Measurements from ENCODE around the gene SLIT3.

Gene SLIT3

DNA sequence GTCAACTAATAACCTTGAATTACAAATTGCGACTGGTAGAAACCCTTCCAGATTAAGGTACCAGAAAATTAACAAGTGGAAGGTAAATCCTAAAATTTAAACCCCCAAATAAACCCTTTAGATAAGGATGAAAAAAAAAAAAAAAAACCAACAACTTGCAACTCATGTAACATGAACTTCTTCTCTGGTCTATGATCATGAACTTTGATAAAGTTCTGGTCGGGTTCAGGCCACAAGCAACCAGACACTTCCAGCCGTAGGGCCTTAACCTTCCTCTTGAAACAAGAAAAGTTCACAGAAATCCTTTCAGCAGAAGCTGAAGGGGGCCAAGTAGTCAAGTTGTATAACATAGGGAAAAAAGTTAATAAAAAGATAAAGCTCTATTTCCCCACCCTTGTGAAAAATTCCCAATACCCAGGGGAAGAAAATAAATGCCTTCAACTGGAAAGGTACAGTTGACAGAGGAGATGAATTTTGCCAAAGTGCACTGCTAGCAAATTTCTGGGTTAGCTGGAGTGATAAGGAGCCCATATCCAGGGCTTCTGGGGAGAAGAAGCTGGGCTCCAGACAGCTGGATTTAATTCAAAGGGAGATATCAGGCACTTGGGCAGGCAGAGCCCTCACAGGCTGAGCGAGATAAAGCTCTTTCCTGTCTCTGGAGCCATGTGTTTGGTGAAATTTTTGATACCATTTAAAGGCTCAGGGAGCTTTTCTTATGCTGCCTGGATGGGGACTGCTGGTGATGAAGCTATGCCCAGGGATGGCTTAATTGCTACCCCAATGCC, 487.6 kb downstream of the SLIT3 start:
- no peak for DNase-seq

DNA sequence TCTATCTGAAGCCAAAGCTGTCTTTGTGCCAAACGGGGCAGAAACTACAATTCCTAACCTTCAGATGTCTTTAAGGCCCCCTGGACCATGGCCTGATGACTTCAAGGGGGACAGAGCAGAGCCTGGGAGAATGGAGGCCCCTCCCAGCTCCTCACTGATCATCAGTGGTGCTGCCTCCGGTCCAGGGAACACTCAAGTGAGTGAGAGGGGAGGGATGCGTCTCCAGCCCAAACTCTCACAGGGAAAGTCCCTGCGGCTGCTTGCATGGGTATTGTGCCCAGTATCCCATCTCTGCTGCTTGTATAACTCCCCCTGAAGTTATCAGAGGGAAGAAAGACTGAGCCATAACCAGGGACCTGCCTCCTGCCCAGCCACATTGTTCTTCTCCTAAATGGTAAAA, 490.3 kb downstream of the SLIT3 start:
- DNase-seq = no peak

DNA sequence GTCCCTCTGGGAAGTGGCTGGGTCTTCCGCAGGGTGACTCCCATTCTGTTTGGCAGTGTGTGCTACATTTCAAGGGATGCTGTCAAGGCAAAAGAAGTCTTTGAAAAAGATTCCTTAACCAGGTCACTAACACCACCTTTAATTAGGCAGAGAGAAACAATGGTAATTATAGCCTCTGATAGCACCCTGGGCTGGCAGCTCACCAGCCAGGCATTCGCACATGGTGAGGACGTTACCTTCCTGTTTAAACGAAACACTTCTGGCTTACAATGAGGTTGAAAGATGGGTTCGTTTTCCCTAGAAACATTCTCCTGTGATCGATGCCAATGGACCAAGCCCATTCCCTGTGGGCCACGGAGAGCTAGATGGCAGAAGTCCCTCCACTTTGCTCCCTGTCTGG, 491.7 kb downstream of the SLIT3 start:
- no peak for DNase-seq

DNA sequence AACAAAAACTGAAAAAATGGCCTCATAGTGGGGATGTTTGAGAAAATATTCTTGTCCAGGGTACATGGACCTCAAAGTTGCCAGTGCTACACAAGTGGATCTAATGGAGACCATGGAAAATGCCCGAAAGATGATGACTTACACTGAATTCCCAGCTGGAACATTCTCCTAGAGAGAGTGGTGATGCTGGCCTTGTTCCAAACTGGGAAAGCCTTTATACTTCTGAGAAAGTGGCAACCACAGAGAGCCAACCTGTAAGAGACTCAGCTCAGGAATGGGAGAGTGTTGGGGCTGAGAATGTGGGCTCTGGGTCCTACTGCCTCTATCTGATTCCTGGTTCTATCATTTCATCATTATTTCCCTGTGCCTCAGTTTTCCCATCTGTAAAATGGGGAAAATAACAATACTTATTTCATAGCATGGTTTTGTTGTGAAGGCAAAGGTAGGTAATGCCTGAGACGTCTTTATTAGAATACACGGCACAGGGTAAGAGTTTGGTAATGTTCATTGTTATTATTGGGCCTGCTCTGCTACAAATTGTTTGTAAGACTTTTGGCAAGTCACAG, 492.8 kb downstream of the SLIT3 start:
- no peak for DNase-seq

DNA sequence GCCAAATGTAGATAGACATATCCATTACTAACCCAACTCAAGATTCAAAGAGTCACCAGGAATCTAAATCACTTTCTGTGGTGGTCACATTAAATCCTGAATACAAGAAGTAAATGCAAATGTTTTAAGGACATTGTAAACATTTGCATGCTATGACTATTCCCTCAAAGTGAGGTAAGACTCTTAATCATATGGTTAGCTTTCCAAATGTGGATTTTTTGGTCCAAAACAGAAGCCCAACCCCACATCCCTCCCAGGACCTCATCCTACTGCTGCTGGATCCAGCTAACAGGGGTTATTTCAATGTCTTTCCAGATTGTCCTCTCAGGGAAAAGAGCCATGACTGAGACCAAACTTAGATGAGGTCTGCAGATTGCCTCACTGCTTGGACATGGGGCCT, 493.7 kb downstream of the SLIT3 start:
- DNase-seq = no peak

DNA sequence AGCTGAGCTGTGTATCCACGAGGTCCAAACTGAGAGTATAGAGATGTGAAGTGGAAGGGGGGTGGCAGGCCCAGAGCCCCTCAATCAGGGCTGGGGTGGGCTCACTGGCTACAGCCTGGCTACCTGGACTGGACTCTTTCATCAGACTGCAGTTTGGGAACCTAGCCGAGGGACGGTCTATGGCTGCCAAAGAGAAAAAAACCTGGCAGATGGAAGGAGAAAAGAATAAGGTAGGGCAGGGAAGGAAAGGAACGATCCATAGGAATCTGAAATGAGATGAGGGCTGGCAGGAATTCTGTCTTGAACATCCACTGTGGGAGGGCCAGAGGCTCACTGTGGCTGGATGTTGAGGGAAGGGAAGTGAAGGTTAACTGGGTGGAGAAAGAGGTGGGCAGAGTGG, 497.4 kb downstream of the SLIT3 start:
- DNase-seq = no peak

DNA sequence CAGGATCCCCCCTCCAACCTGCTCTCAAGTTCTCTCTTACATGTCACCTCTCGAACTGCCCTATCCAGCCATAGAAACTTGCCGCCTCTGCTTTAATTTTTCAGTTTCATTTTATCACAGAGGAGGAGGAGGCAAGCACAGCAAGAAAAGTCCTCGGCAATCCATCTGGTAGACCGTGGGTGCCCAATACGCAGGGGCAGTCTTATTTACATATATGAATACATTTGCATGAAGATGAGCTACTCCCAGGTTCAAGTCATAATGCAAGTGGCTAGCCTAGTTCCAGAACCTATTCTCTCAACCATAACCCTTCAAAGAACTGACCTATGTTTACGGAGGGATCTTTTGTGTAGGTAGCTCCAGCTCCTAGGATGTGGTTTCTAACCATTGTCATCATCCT, 498.6 kb downstream of the SLIT3 start:
- DNase-seq = no peak

DNA sequence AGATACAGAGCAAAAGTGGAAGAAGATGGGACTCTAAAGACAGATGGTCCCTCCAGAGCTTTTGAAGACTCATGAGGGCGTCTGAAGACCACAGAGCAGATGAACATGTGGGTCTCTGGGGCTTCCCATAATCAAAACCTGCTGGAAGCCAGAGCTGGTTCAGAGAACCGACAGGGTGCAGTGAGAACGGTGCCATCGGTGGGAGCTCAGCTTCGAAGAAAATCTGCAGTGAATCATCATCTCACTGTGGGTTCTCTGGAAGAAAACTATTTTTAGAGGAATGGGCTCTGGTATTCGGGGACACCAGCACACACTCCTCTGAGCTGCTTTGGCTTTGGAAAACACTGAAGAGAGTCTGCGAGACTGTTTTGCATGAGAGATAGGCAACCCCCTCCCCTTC, 499.4 kb downstream of the SLIT3 start:
- no peak for DNase-seq

DNA sequence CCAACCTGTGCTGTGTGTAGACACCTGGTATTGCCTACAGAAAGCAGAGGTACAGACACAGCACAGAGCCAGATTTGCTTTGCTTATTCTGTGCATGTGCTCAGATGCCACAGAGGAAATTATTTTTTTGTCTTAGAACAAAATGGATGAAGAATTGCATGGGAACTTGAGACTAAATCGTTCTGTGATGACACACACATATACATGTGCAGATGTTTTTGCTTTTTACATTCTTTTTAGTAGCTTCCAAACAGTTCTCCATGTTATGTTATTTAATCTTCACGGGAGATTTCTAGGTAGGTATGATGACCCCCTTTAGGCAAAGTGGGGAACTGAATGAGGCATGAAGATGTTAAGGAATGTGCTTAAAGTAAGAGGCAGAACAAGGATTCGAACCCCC, 500.2 kb downstream of the SLIT3 start:
- DNase-seq = no peak

DNA sequence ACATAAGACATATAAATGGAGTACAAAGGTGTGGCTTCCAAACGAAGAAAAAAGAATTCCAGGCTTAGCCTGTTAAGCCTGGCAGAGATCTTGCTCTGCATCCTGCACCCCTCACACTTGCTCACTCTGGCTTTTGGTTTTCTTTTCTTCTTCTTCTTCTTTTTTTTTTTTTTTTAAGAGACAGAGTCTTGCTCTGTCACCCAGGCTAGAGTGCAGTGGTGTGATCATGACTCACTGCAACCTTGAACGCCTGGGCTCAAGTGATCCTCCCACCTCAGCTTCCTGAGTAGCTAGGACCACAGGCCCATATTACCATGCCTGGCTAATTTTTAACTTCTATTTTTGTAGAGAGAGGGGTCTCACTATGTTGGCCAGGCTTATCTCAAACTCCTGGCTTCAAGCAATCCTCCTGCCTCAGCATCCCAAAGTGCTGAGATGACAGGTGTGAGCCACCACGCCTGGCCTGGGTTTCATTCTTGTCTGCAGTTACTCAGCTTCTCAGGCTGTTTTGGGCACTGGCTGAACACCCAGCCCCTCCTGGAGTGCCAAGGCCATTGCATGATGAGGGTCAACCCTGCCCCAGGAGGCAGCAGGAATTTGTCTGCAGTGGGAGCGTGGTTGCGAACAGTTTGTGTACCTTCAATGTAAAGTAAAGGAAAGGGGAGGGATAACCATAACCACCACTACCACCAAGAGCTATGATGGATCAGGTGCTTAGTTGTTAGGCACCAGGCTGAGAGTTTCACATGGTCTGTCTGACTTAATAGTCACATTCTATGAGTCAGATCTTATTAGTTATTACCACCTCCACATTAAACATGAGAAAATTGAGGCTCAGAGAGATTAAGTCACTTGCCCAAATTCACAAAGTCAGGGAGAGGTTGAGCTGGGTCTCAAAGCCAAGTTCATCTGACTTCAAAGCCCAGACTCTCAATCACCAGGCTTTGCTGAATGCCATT, 502.6 kb downstream of the SLIT3 start:
- DNase-seq = no peak

DNA sequence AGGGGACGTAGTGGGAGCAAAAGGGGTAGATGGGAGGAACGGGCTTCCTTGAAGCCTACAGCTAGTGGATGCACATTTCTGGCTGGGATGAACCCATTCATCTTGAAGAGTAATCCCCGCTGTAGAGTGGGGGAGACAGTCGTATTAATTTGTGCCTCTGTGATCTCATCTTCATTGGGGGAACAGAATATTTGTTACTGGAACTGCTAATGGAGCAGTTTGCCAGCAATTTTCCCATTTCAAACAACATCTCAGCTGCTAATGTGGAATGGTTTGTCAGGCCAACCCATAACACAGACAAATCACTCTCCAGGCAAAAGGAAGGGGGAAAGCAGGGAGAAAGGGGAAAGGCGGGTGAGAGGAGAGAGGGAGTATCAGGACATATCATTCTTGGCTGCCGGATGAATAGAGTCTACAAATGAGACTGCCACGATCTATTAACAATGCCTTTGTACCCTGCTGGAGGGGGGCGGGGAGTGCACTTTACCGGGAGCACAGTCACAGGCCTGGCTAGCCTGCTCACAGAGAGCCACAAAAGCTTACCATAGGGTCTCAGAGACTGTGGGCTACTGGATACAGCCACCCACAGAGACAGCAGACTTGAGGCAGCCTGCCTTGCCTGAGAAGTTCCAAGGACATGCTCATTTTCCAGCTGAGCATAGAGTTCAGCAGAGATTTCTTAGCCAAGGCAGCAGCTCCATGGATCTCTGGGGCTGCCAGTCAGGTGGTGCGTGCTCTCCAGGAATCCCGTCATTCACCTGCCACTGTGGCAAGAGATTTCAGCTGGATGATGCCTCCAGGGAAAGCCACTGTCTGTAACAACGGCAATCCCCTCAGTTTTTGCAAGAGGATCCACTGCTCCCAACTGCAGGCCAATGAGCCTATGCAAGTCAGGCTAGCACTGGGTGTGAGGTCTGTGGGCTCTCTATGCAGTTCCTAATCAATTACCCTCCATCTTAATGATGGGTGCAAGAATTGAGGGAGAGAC, 504.1 kb downstream of the SLIT3 start:
- DNase-seq = no peak

DNA sequence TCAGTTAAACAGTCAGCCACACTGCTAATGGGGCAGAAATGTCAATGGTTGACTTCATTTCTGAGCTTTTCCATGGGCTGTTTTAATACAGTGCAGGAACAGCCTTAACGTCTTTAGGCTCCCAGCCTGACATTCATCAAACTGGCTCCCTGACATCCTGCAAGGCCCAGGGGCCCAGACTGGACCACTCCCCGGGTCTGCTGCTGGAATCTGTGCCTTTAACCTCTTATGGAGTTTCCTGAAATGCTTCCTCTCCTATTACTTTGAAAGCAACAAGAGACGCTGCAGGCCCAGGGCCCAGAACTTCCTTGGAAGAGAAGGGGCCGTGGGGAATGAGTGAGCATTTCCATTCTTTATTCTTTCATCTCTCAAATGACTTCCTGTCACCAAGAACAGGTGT, 504.9 kb downstream of the SLIT3 start:
- DNase-seq = no peak

DNA sequence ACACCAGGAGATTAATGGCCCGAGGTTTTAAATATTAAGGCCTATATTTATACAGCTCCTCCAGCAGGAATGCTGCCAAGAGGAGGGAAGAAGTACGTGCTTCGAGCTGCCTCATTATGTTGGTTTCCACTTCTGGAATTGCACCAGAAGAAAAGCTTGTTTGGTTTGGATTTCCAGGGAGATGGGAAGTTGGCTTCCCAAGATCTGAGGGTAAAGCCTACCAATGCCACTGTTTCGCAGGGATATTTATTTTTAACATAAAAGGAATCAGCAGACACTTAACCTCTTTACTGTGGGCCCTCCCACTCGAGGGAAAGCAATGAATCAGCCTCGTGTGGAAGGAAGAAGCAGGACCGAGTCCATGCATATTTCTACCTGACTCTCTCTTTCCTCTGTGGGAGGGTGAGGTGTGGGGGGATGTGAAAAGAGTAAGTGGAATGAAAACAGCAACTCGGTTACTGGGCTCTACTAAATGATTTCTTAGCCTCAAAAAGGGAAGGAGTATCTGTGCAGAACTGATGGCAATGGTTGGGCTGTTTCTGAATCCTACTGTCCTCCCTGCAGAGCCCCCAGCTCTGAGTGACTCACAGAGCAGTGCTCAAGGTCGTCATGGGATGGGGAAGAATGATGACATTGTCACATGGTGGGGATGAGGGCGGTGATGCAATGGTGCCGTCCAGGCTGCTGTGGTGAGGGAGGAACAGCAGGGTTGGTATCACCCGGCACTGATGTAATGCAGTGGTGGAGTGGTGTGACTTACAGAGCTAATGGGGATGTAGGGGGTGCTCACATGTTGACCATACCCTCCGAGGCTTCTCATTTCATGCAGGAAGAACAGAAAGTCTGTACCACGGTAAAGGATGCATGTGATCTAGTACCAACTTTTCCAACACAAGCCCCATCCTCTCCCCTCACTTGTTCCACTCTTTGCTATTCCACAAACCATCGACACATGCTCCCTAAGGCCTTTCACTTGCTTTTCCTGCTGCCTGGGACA, 506.8 kb downstream of the SLIT3 start:
- no peak for DNase-seq

DNA sequence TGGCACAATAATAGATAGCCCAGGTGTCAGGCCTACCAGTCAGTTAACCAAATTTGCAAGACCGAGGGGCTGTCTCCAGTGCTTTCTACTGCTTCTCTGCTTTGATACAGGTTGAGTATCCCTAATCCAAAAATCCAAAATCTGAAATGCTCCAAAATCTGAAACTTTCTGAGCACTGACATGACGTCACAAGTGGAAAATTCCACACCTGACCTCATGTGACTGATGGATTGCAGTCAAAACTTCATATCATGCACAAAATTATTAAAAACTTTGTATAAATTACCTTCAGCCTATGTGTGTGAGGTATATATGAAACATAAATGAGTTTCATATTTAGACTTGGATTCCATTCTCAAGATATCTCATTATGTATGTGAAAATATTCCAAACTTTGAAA, 508.3 kb downstream of the SLIT3 start:
- DNase-seq = no peak

DNA sequence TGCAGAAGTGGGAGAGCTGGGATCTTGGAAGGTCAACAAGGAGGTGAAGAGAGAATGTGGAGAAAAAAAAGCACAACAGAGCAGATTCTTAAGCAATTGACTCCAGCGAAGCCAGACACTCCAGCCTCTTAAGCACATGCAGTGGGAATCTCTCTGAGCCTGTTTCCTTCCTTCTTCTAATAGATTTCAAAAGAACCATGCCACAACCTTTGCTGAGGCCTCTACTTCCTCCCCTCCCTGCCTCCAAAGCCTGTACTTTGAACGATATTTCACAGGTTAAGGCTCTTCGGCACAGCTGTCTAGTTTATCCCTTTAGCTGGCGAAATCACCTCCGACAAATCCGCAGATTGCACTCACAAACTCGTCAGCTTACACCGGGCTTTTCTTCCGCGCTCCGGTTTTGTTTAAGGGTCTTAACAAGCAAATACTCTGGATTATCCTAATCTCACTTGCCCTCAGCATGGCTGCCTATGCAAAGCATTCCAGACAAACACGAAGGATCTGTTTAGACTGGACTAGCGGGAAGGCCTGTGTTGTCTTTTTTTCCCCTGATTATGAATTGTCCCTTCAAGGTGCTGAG, 510.2 kb downstream of the SLIT3 start:
- no peak for DNase-seq

DNA sequence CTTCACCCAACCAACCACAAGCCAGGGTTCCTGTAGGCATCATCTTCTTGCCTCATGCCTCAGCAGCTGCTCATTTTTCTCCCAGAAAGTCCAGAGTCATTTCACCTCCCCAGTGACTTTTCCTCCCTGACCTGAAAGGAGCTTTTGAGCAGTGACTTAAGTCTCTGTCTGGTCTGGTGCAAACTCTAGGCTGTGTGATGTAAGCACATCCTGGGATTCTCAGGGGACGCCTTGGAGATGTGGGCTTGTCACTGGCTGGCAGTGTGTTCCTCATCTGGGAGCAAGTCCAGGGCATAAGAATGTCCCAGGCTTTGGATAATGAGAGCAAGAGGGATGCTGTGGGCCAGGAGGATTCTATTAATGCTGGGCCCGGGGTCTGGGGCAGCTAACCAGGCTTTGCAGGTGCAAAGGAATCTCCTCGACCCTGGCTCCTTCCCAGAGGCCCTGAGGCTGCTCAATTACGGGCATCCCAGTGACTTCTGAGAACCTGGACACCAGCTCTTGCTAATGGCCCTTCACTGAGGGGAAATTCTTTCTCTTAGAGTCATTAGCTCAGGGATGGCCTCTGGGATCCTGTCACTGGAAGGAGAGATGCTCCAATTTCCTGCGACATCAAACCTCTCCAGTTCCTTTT, 510.8 kb downstream of the SLIT3 start:
- no peak for DNase-seq

DNA sequence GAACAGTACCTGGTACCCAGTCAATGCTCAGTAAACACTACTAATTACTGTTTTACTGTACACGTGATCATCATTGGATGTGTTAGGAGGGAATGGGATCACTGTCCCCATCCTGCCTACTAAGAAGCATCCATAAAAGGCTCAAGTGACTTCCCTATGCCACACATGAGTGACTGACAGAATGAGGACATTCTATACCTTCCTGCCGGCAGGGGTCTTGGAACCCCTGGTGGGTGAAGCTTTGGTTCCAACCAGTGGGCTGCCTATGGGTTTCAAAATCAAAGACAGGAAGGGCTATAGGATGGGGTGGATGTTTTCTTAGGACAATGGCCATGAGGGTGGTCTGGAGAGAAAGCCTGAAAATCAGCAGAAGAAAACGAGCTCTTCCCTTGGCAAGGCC, 512.2 kb downstream of the SLIT3 start:
- no peak for DNase-seq

DNA sequence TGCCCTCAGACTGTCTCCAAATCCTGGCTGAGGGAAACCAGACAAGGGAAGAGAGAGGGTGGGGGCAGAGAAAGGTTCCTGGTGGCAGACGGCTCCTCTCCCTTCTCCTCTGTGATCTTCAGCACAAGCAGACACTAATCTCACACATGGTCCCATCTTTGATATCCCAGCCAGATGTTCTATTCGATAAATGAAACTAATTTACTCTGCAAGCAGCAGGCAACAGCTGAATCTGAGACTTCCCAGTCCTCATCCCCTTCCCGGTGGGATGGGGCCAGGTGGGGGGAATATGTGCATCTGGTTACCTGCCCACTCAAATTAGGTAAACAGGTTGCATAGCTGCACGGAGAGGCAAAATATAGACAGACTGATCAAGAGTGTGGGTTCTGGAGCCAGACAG, 512.8 kb downstream of the SLIT3 start:
- no peak for DNase-seq

DNA sequence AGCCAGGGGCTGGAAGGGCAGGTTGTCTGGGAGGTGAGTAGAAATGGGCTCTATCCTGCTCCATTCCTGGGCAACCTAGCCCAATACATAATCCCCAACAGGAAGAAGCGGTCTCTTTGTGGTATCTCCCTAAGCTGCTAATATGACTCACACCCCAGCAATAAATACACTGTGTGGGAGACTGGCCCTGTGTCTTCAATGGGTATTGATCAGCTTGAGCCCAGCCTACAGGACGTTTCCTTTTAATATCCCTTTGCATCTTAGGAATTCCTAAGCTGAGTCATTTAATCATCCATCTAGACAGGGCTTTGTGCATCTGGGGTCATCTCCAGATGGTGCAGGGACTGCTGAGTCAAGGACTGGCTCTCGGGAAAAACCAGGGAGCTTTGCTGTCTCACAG, 514.8 kb downstream of the SLIT3 start:
- no peak for DNase-seq

DNA sequence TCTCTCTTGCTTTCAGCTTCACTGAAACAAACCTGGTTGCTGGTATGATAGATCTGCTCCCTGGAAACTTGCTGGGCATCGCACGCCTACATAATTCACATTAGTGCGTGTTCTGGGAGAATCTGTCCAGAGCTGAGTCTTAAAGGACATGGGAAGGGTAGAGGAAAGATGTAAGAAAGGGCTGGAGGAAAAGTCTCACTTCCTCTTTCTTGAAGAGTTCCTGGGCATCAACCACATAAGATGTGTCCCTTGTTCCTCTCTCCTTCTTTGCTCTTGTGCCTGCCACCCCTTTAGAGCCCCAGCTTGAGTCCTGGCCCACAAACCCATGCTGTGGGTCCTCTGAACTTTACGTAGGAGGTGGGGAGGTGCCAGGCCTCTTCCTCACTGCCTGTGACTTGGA, 516.5 kb downstream of the SLIT3 start:
- no peak for DNase-seq

Data from CD4-positive, alpha-beta T cell treated with Interleukin-12 subunit alpha and Interleukin-12 subunit beta, for 1 hour (primary cell).